ENCODE data around the gene NLRP6. TPM values are rescaled to one million over a fixed set of nuclear protein-coding genes. Genes with fewer than 3 reads are reported as not detected.
A peak's percentile ranks its signal among the peaks of the same experiment; 100 is the strongest.
"Not testable (repeated sequence)": the region's sequence is repeated elsewhere in the genome, so short reads cannot be mapped to it uniquely, and the experiment has no call there.

NLRP6 gene
- polyA plus RNA-seq, 1 experiment, result not detected

- DNase-seq (ENCODE audit: low read depth); POLR2A ChIA-PET; H3K36me3 ChIP-seq (ENCODE audit: control insufficient read depth, insufficient read depth, low read length); H3K27me3 ChIP-seq (ENCODE audit: control insufficient read depth, insufficient read depth, low read length): not testable (repeated sequence)
- CTCF ChIA-PET, result interaction anchor here (0.8 kb wide), 1 partner anchor 45 kb away, joined by 3 read pairs; no protein-coding TSS in a partner anchor
- H3K4me3 ChIP-seq (ENCODE audit: low read depth, low read length), result peak overlapping the region; percentile 58
These were observed 41.7 kb downstream of the NLRP6 start for GRCh38 chr11:319888-320273.

DNA sequence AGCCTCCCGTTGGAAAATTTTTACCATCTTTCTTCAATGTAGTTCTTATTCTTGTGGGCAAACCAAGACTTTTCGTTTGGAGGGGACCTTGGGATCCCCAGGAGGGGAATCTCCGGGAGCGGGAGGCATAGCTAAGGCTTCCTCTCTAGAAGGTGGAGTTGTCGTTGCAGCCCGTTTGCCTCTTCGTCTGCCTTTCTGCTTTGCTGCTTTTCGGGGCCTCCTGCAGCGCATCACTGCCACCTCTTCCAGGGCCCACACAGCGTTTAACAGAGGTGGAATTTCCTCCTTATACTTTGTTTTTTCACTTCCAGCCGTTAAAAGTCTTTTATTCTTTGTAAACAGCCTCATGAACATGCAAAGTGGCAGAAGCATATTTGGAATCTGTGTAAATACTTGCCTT, 45.9 kb downstream of the NLRP6 start:
- ChIA-PET CTCF (interaction anchor here (1.4 kb wide), 1 partner anchor 9 kb away, joined by 3 read pairs; no protein-coding TSS in a partner anchor), POLR2A (no interaction called here)

GRCh38 chr11:324593-325517, 46.6 kb downstream of the NLRP6 start:
- CTCF ChIA-PET, result interaction anchor here (0.6 to 1.4 kb wide), 2 partner anchors 8 to 27 kb away, joined by 3 read pairs; no protein-coding TSS in a partner anchor
- H3K4me3 ChIP-seq (ENCODE audit: low read depth, low read length); H3K36me3 ChIP-seq (ENCODE audit: control insufficient read depth, insufficient read depth, low read length); H3K27me3 ChIP-seq (ENCODE audit: control insufficient read depth, insufficient read depth, low read length); POLR2A ChIA-PET; DNase-seq (ENCODE audit: low read depth): not testable (repeated sequence)

More for the DNA sequence above, 45.9 kb downstream of the NLRP6 start:
- 0 out of 2 replicates have a peak, but pooled peaks cover 2% of the 10 kb centered on the region for H3K36me3 ChIP-seq (ENCODE audit: control insufficient read depth, insufficient read depth, low read length)
- DNase-seq (ENCODE audit: low read depth), result no peak
- TF ChIP-seq, protein P1, sequence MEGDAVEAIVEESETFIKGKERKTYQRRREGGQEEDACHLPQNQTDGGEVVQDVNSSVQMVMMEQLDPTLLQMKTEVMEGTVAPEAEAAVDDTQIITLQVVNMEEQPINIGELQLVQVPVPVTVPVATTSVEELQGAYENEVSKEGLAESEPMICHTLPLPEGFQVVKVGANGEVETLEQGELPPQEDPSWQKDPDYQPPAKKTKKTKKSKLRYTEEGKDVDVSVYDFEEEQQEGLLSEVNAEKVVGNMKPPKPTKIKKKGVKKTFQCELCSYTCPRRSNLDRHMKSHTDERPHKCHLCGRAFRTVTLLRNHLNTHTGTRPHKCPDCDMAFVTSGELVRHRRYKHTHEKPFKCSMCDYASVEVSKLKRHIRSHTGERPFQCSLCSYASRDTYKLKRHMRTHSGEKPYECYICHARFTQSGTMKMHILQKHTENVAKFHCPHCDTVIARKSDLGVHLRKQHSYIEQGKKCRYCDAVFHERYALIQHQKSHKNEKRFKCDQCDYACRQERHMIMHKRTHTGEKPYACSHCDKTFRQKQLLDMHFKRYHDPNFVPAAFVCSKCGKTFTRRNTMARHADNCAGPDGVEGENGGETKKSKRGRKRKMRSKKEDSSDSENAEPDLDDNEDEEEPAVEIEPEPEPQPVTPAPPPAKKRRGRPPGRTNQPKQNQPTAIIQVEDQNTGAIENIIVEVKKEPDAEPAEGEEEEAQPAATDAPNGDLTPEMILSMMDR (IDR thresholded peaks at IDR 0.05; ENCODE audit: insufficient read depth, low read depth, low read length), result no peak
- H3K4me3 ChIP-seq (ENCODE audit: low read depth, low read length), result no peak overlapping the region
- H3K27me3 ChIP-seq (ENCODE audit: control insufficient read depth, insufficient read depth, low read length), result no peaks in the 10 kb centered on the region

GRCh38 chr11:325796-326591, 47.8 kb downstream of the NLRP6 start:
- no peaks in the 10 kb centered on the region for H3K27me3 ChIP-seq (ENCODE audit: control insufficient read depth, insufficient read depth, low read length)
- CTCF ChIA-PET, result no interaction called here

GRCh38 chr11:326592-326841, 48.3 kb downstream of the NLRP6 start:
- TF ChIP-seq, protein P1 (IDR thresholded peaks at IDR 0.05; ENCODE audit: insufficient read depth, low read depth, low read length), result no peak
- Histone ChIP-seq H3K27me3 (ENCODE audit: control insufficient read depth, insufficient read depth, low read length) (no peaks in the 10 kb centered on the region), H3K36me3 (ENCODE audit: control insufficient read depth, insufficient read depth, low read length) (no peaks in the 10 kb centered on the region), H3K4me3 (ENCODE audit: low read depth, low read length) (no peak overlapping the region)
- CTCF ChIA-PET, result interaction anchor here (1.1 kb wide), 1 partner anchor 9 kb away, joined by 5 read pairs; no protein-coding TSS in a partner anchor
- no peak for DNase-seq (ENCODE audit: low read depth)
- POLR2A ChIA-PET, result interaction anchor here (0.6 kb wide), 1 partner anchor 19 kb away, joined by 3 read pairs; the partner anchor contains the start of gene IFITM2

More at GRCh38 chr11:325796-326591, 47.8 kb downstream of the NLRP6 start:
- Histone ChIP-seq H3K36me3 (ENCODE audit: control insufficient read depth, insufficient read depth, low read length) (no peaks in the 10 kb centered on the region), H3K4me3 (ENCODE audit: low read depth, low read length) (no peak overlapping the region)
- POLR2A ChIA-PET, result interaction anchor here (0.6 kb wide), 1 partner anchor 18 kb away, joined by 3 read pairs; the partner anchor contains the start of gene IFITM2
- DNase-seq (ENCODE audit: low read depth), result no peak
- TF ChIP-seq, protein P1 (IDR thresholded peaks at IDR 0.05; ENCODE audit: insufficient read depth, low read depth, low read length), result no peak
